Effector memory CD4-positive, alpha-beta T cell (primary cell): ENCODE data around the gene ZFR2.
A peak's percentile ranks its signal among the peaks of the same experiment; 100 is the strongest.
"Not testable (repeated sequence)": the region's sequence is repeated elsewhere in the genome, so short reads cannot be mapped to it uniquely, and the experiment has no call there.

Source experiments
- DNase-seq, 3 donors: peaks; one replicate each; pipeline ENCODE4 v3.0.0-alpha.2; 2020
- H3K27ac ChIP-seq: 2 replicates; pipeline ENCODE4 v1.7.0; 2013; ENCODE audit warnings: mild to moderate bottlenecking, low read length, moderate library complexity; ENCODE audit not compliant: insufficient read depth, poor library complexity, severe bottlenecking
- H3K27me3 ChIP-seq: replicated peaks from 2 replicates; pipeline ENCODE4 v1.7.0; 2013; ENCODE audit warnings: mild to moderate bottlenecking, low read length; ENCODE audit not compliant: insufficient read depth, control insufficient read depth, poor library complexity, severe bottlenecking
- H3K36me3 ChIP-seq: 2 replicates; pipeline ENCODE4 v1.7.0; 2013; ENCODE audit warnings: mild to moderate bottlenecking, low read length, moderate library complexity; ENCODE audit not compliant: control insufficient read depth, insufficient read depth
- H3K4me1 ChIP-seq: 2 replicates; pipeline ENCODE4 v1.7.0; 2013; ENCODE audit warnings: low read length, mild to moderate bottlenecking; ENCODE audit not compliant: control insufficient read depth, insufficient read depth, poor library complexity, severe bottlenecking
- H3K4me3 ChIP-seq: 2 replicates; pipeline ENCODE4 v1.7.0; 2013; ENCODE audit warnings: low read length, low read depth, mild to moderate bottlenecking; ENCODE audit not compliant: insufficient read depth, poor library complexity, severe bottlenecking
- H3K9me3 ChIP-seq: 2 replicates; pipeline ENCODE4 v1.7.0; 2013; ENCODE audit warnings: mild to moderate bottlenecking, low read length, moderate library complexity; ENCODE audit not compliant: control insufficient read depth

ZFR2 gene

GRCh38 chr19:3818918-3819317 is 49.9 kb downstream of the ZFR2 start:
- no peak overlapping the region for H3K4me3 ChIP-seq
- H3K9me3 ChIP-seq = no peaks in the 10 kb centered on the region
- H3K4me1 ChIP-seq = peaks cover 19% of the 10 kb centered on the region
- H3K36me3 ChIP-seq = no peaks in the 10 kb centered on the region
- no peak overlapping the region for H3K27ac ChIP-seq
- H3K27me3 ChIP-seq = no peaks in the 10 kb centered on the region
- DNase-seq = no peak

- Histone ChIP-seq H3K27ac (no peak overlapping the region), H3K4me1 (peaks cover 23% of the 10 kb centered on the region), H3K36me3 (no peaks in the 10 kb centered on the region), H3K27me3 (no peaks in the 10 kb centered on the region), H3K4me3 (no peak overlapping the region), H3K9me3 (no peaks in the 10 kb centered on the region)
- no peak for DNase-seq
Measured at GRCh38 chr19:3818466-3818865, 50.4 kb downstream of the ZFR2 start.

- Histone ChIP-seq H3K27me3 (no peaks in the 10 kb centered on the region), H3K4me1 (peaks cover 30% of the 10 kb centered on the region), H3K36me3 (no peaks in the 10 kb centered on the region), H3K9me3 (no peaks in the 10 kb centered on the region), H3K27ac (no peak overlapping the region), H3K4me3 (no peak overlapping the region)
- DNase-seq = no peak
Measured at GRCh38 chr19:3817761-3818160, 51.1 kb downstream of the ZFR2 start.

GRCh38 chr19:3816566-3817218 is 52.1 kb downstream of the ZFR2 start:
- no peaks in the 10 kb centered on the region for H3K36me3 ChIP-seq
- H3K4me3 ChIP-seq = no peak overlapping the region
- peaks cover 24% of the 10 kb centered on the region for H3K4me1 ChIP-seq
- DNase-seq = no peak
- no peaks in the 10 kb centered on the region for H3K9me3 ChIP-seq
- no peak overlapping the region for H3K27ac ChIP-seq
- no peaks in the 10 kb centered on the region for H3K27me3 ChIP-seq

- not testable (repeated sequence) for H3K4me3 ChIP-seq, H3K27ac ChIP-seq, H3K27me3 ChIP-seq, H3K36me3 ChIP-seq, H3K9me3 ChIP-seq, DNase-seq
- H3K4me1 ChIP-seq = peaks cover 22% of the 10 kb centered on the region
Measured at GRCh38 chr19:3816148-3816547, 52.7 kb downstream of the ZFR2 start.

GRCh38 chr19:3814648-3815047 is 54.2 kb downstream of the ZFR2 start:
- H3K9me3 ChIP-seq = no peaks in the 10 kb centered on the region
- no peak overlapping the region for H3K27ac ChIP-seq
- H3K4me1 ChIP-seq = peaks cover 22% of the 10 kb centered on the region
- no peak for DNase-seq
- no peaks in the 10 kb centered on the region for H3K36me3 ChIP-seq
- H3K27me3 ChIP-seq = no peaks in the 10 kb centered on the region
- no peak overlapping the region for H3K4me3 ChIP-seq

- Histone ChIP-seq H3K27ac (peak overlapping the region; percentile 45), H3K36me3 (no peaks in the 10 kb centered on the region), H3K4me3 (no peak overlapping the region), H3K4me1 (peaks cover 20% of the 10 kb centered on the region), H3K9me3 (no peaks in the 10 kb centered on the region), H3K27me3 (no peaks in the 10 kb centered on the region)
- DNase-seq = no peak
Measured at GRCh38 chr19:3813473-3814392, 55.1 kb downstream of the ZFR2 start.

- Histone ChIP-seq H3K9me3 (no peaks in the 10 kb centered on the region), H3K36me3 (no peaks in the 10 kb centered on the region), H3K27me3 (no peaks in the 10 kb centered on the region), H3K27ac (peak overlapping the region; percentile 11), H3K4me1 (peaks cover 14% of the 10 kb centered on the region), H3K4me3 (no peak overlapping the region)
- no peak for DNase-seq
Measured at GRCh38 chr19:3810708-3811355, 58.0 kb downstream of the ZFR2 start.

- DNase-seq = no peak
- Histone ChIP-seq H3K4me1 (peaks cover 14% of the 10 kb centered on the region), H3K36me3 (no peaks in the 10 kb centered on the region), H3K27ac (peak overlapping the region; percentile 11), H3K4me3 (no peak overlapping the region), H3K9me3 (no peaks in the 10 kb centered on the region), H3K27me3 (no peaks in the 10 kb centered on the region)
Measured at GRCh38 chr19:3809881-3810707, 58.7 kb downstream of the ZFR2 start.
